ENCODE results near the gene DCC.

The DCC gene

DNA sequence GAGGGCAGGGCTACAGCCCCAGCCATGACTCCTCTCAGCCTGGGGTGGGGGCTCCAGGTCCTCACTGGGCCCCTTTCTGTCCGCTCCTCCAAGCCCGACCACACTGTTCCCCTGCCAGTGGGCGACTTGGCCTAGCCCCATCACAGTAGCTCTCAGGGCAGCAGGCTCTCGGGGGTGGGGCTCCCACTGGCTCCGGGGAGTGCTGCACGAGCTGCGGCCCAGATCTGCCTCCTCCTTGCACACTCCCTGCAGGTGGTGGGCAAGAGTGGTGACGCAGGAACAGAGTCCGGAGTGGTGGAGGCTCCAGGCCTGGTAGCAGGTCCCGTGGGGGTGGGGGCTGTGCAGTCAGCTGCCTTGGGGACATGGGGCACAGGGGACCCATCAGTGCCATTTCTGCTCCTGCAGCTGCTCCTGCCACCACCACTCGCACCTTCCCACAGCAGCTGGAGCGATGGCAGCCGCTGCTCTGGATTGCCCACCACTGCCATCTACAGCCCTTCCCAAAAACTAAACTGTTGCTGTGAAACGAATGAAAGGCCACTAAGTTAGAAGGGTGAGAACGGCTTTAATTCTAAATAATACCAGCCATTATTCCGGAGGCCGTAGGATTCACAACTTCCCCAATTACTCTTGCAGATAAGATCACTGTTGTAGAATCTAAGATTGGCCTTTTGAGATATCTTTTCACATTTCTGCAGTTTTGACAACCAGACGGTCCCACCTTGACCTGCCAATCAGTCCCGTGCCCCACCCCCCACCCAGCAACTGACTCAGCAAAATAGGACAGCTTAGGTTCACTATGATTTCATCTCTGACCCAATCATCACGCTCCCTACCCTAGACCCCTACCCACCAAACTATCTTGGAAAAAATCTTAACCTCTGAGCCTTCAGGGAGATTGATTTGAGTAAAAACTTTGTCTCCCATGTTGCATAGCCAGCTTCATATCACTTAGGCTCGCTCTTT, 530.2 kb downstream of the DCC start:
- Histone ChIP-seq H3K36me3 (ENCODE audit: insufficient read depth, low read length) (no peaks in the 10 kb centered on the region), H3K27ac (ENCODE audit: low read depth, low read length) (no peak overlapping the region), H3K9ac (ENCODE audit: low read depth, low read length) (no peak overlapping the region), H3K9me3 (ENCODE audit: insufficient read depth, low read depth, low read length) (no peaks in the 10 kb centered on the region), H3K4me1 (ENCODE audit: insufficient read depth, low read length) (no peaks in the 10 kb centered on the region), H3K4me3 (ENCODE audit: low read length) (no peak overlapping the region), H3K27me3 (ENCODE audit: insufficient read depth, low read length) (no peaks in the 10 kb centered on the region)
- 90% methylated on average over 19 of the region's 21 CpGs for WGBS

DNA sequence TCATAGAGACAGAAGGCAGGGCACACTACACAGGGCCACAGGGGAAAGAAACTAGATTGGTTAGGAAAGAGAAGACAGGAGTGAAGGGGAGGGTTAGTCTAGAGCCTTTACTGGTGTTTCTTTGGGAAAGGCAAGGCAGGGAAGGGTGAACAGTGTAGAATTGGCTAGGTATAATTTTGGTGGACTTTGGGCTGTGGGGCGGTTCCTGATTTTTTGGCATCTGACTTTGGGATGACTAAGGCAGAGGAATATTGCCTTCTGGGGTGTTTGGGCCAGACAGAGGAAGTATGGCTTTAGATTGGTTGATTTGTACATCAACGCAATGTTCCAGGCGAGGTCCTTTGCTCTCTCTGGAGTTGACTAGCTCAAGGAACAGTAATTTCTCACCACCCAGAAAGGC, 534.8 kb downstream of the DCC start:
- no peaks in the 10 kb centered on the region for H3K4me1 ChIP-seq (ENCODE audit: insufficient read depth, low read length)
- no peak overlapping the region for H3K4me3 ChIP-seq (ENCODE audit: low read length)
- H3K9ac ChIP-seq (ENCODE audit: low read depth, low read length) = no peak overlapping the region
- H3K9me3 ChIP-seq (ENCODE audit: insufficient read depth, low read depth, low read length) = no peaks in the 10 kb centered on the region
- 99% methylated on average over 3 of the region's 3 CpGs for WGBS
- no peaks in the 10 kb centered on the region for H3K36me3 ChIP-seq (ENCODE audit: insufficient read depth, low read length)
- H3K27me3 ChIP-seq (ENCODE audit: insufficient read depth, low read length) = no peaks in the 10 kb centered on the region
- H3K27ac ChIP-seq (ENCODE audit: low read depth, low read length) = no peak overlapping the region

DNA sequence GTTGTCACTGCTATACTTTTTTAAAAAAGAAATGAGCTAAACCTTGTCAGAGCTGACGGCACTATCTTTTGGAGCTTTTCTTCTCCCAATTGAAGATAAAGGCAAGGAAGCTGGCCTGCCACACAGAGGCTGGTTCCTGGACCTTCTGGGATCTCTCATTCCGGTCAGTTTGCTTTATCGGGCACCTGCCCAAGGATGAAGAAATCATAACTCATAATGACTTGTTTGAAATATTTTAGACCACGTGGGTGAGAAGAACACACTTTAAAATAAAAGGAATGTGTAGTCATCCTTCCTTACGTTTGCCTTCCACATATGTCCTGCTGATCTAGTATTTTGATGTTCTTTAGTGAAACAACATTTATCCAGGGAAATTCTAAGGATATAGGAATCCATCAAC, 535.7 kb downstream of the DCC start:
- Histone ChIP-seq H3K27me3 (ENCODE audit: insufficient read depth, low read length) (no peaks in the 10 kb centered on the region), H3K4me1 (ENCODE audit: insufficient read depth, low read length) (no peaks in the 10 kb centered on the region), H3K36me3 (ENCODE audit: insufficient read depth, low read length) (no peaks in the 10 kb centered on the region), H3K27ac (ENCODE audit: low read depth, low read length) (no peak overlapping the region), H3K9me3 (ENCODE audit: insufficient read depth, low read depth, low read length) (no peaks in the 10 kb centered on the region), H3K9ac (ENCODE audit: low read depth, low read length) (no peak overlapping the region), H3K4me3 (ENCODE audit: low read length) (no peak overlapping the region)
- 89% methylated on average over 4 of the region's 5 CpGs for WGBS

DNA sequence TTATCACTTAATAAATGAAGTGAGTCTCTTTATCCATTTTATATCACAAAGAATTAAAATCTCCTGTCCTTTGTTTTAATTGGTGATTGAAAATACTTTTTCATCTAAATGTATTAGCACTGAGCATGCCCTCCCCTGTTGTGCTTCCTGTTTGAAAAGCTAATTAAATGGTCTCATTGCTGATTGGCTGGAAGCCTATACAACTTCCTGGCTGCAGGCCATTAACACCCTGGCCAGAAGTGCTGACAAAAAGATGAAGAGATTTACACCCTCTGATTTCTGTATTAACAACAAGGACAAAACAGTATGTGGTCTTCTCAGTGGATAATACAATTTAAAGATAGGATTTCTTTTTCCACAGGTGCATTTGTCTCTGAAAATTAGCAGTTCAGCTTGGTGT, 548.0 kb downstream of the DCC start:
- no peaks in the 10 kb centered on the region for H3K27me3 ChIP-seq (ENCODE audit: insufficient read depth, low read length)
- no peaks in the 10 kb centered on the region for H3K9me3 ChIP-seq (ENCODE audit: insufficient read depth, low read depth, low read length)
- H3K9ac ChIP-seq (ENCODE audit: low read depth, low read length) = no peak overlapping the region
- no peak overlapping the region for H3K4me3 ChIP-seq (ENCODE audit: low read length)
- no peaks in the 10 kb centered on the region for H3K36me3 ChIP-seq (ENCODE audit: insufficient read depth, low read length)
- no peaks in the 10 kb centered on the region for H3K4me1 ChIP-seq (ENCODE audit: insufficient read depth, low read length)
- no peak overlapping the region for H3K27ac ChIP-seq (ENCODE audit: low read depth, low read length)

DNA sequence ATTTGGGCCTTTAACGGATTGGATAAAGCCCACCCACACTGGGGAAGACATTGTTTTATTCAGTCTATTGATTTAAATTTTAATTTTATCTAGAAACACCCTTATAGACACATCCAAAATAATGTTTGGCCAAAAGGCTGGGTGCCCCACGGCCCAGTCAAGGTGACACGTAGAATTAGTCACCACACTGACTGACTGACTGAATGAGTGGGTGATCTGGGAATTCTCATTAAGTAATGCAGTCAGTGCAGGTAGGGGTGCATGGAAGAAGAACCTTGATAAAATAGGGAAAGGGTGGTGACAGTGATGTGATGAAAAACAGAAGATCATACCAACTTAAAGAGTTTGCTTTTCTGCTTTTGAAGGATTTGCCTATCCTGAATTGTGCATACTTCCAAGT, 554.8 kb downstream of the DCC start:
- no peaks in the 10 kb centered on the region for H3K36me3 ChIP-seq (ENCODE audit: insufficient read depth, low read length)
- H3K27me3 ChIP-seq (ENCODE audit: insufficient read depth, low read length) = no peaks in the 10 kb centered on the region
- H3K4me3 ChIP-seq (ENCODE audit: low read length) = no peak overlapping the region
- H3K9me3 ChIP-seq (ENCODE audit: insufficient read depth, low read depth, low read length) = no peaks in the 10 kb centered on the region
- no peak overlapping the region for H3K27ac ChIP-seq (ENCODE audit: low read depth, low read length)
- no peaks in the 10 kb centered on the region for H3K4me1 ChIP-seq (ENCODE audit: insufficient read depth, low read length)
- H3K9ac ChIP-seq (ENCODE audit: low read depth, low read length) = no peak overlapping the region
- WGBS = 92% methylated on average over 2 of the region's 3 CpGs

DNA sequence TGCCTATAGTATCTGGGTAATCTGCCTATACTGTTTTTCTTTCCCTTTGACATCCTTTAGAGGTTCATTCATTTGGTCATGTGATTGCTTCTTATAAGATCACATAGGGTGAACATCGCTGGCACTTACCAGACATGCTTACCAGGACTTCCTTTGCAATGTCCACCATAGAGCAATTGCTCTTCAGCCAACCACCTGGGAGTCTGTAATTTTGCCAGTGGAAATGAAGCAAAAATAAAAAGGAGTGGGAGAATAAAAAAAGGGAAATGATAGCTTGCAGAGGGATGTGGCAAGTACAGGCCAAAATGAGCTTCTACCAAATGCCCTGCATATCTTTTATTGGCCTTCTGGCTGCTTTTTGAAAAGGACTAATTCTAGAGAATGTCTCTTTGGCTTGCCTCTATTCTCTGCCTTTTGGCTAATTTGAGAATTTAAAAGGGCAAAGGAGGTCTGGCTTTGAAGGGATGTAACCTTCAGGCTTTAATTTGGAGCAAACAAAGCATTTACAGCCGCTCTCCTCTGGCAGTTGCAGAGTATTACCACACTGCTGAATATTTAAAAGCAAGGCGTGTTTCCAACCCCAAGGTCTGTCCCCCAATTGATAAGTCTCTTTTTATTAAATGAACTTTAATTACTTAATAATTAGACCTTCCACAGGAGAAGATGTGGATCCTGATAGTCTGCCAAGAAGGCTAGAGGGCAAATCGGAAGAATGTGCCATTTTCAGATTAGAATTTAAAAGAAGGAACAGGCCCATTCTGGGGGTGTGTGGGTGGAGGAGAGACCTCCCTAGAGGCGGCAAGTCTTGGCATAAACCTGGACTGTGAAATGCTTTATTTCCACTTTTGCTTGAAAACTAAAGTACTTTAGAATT, 557.9 kb downstream of the DCC start:
- Histone ChIP-seq H3K36me3 (ENCODE audit: insufficient read depth, low read length) (no peaks in the 10 kb centered on the region), H3K9me3 (ENCODE audit: insufficient read depth, low read depth, low read length) (no peaks in the 10 kb centered on the region), H3K27me3 (ENCODE audit: insufficient read depth, low read length) (no peaks in the 10 kb centered on the region), H3K27ac (ENCODE audit: low read depth, low read length) (no peak overlapping the region), H3K9ac (ENCODE audit: low read depth, low read length) (no peak overlapping the region), H3K4me3 (ENCODE audit: low read length) (no peak overlapping the region), H3K4me1 (ENCODE audit: insufficient read depth, low read length) (no peaks in the 10 kb centered on the region)
- WGBS = 92% methylated on average over 5 of the region's 5 CpGs

DNA sequence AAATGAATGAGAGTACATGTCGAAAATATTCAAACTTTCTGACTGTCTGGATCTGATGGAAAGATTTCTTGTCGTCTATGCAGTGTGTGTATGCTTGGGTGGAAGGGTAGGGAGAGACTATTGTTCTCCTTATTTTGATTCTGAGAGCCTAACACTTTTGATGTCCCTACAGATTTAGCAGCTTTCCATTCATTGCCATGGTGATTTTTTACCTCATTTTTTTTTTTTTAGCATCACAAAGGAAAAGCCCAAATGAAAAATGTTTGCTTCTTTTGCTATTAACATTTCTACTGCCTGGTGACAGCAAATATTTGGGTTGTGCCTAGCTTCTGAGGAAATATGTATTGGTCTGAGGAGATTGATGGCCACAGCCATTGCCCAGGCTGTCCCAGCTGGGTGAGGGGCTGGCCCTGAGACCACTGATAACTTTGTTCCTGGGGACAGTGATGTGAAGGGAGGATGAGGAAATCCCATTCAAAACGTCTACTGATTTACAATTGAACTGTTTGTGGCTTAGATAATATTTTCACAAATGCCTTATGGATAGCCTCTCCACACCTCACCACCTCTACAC, 558.6 kb downstream of the DCC start:
- no peak overlapping the region for H3K27ac ChIP-seq (ENCODE audit: low read depth, low read length)
- no peaks in the 10 kb centered on the region for H3K4me1 ChIP-seq (ENCODE audit: insufficient read depth, low read length)
- no peak overlapping the region for H3K9ac ChIP-seq (ENCODE audit: low read depth, low read length)
- H3K27me3 ChIP-seq (ENCODE audit: insufficient read depth, low read length) = no peaks in the 10 kb centered on the region
- H3K36me3 ChIP-seq (ENCODE audit: insufficient read depth, low read length) = no peaks in the 10 kb centered on the region
- H3K9me3 ChIP-seq (ENCODE audit: insufficient read depth, low read depth, low read length) = no peaks in the 10 kb centered on the region
- no peak overlapping the region for H3K4me3 ChIP-seq (ENCODE audit: low read length)
- WGBS = 82% methylated on average over 3 of the region's 3 CpGs

DNA sequence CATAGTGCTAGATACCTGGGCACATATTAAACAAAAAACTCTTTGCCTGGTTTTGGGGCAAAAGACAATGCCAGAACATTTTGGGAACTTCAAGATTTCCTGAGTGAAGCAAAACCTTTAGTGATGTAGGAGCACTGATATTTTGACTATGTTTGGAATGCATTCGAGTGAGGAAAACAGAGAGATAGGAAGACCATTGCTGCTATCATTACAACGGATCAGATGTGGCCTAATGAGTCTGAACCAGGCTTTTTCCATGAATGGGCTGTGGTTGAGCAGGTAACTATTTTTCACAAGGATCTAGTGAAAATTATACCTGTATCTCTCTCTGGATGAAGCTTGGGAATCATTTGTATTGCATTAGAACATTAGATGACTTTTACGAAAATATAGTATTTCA, 562.2 kb downstream of the DCC start:
- Histone ChIP-seq H3K4me1 (ENCODE audit: insufficient read depth, low read length) (no peaks in the 10 kb centered on the region), H3K9ac (ENCODE audit: low read depth, low read length) (no peak overlapping the region)
- 83% methylated on average over 2 of the region's 3 CpGs for whole genome bisulfite sequencing

DNA sequence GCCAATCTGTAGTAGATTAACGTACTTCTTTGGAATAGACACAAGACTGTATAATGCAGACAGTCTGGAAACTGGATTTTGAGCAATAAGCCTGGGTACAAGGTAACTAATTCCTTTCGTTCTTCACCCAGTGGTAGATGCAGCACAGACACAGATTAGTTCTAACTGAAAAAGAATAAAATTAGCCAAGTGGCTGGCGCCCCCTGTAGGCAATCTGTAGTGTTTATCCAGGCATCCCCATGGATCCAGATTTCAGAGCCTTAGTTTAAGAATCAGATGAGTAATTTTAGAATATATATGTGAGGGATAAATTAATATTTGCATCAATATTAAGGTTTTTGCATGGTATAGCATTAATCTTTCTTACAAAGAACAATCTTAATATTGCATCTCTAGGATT, 563.9 kb downstream of the DCC start:
- WGBS = 36% methylated on average over 3 of the region's 3 CpGs
- no peaks in the 10 kb centered on the region for H3K4me1 ChIP-seq (ENCODE audit: insufficient read depth, low read length)
- H3K36me3 ChIP-seq (ENCODE audit: insufficient read depth, low read length) = no peaks in the 10 kb centered on the region
- no peak overlapping the region for H3K27ac ChIP-seq (ENCODE audit: low read depth, low read length)
- no peaks in the 10 kb centered on the region for H3K9me3 ChIP-seq (ENCODE audit: insufficient read depth, low read depth, low read length)
- H3K27me3 ChIP-seq (ENCODE audit: insufficient read depth, low read length) = no peaks in the 10 kb centered on the region
- no peak overlapping the region for H3K4me3 ChIP-seq (ENCODE audit: low read length)
- no peak overlapping the region for H3K9ac ChIP-seq (ENCODE audit: low read depth, low read length)

More for the DNA sequence above, 562.2 kb downstream of the DCC start:
- H3K9me3 ChIP-seq (ENCODE audit: insufficient read depth, low read depth, low read length) = no peaks in the 10 kb centered on the region
- no peak overlapping the region for H3K4me3 ChIP-seq (ENCODE audit: low read length)
- no peaks in the 10 kb centered on the region for H3K36me3 ChIP-seq (ENCODE audit: insufficient read depth, low read length)
- no peaks in the 10 kb centered on the region for H3K27me3 ChIP-seq (ENCODE audit: insufficient read depth, low read length)
- H3K27ac ChIP-seq (ENCODE audit: low read depth, low read length) = no peak overlapping the region

DNA sequence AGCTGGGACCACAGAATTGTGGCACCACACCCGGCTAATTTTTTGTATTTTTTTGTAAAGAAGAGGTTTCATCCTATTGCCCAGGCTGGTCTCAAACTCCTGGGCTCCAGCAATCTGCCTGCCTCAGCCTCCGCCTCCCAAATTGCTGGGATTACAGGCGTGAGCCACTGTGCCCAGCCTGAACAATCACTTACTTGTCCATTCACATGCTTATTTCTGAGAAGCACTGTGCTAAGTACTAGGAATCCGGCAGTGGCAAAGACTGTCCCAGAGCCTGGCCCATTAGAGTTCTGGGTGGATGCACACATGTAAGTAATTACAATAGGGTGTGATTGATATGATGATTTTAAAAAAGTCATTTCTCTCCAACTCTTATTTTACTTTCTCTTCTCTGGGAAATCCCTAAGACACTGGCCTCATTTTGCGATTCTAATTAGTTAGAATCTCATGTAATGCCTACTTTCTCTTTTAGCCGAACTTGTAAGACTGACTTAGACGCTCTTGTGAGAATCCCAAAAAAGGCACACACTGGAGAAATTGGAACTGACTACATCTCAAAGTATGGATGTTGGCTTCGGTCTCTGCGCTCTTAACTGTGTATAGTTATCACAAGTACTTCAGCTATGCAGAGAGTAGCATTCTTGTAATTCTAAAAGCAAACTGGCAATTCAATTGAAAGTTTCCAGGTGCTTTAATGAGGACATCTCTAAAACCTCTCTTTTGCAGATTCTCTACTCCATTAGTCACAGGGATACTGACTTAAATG, 567.7 kb downstream of the DCC start:
- no peaks in the 10 kb centered on the region for H3K27me3 ChIP-seq (ENCODE audit: insufficient read depth, low read length)
- H3K4me1 ChIP-seq (ENCODE audit: insufficient read depth, low read length) = no peaks in the 10 kb centered on the region
- no peaks in the 10 kb centered on the region for H3K9me3 ChIP-seq (ENCODE audit: insufficient read depth, low read depth, low read length)
- no peak overlapping the region for H3K27ac ChIP-seq (ENCODE audit: low read depth, low read length)
- WGBS = 93% methylated on average over 9 of the region's 9 CpGs
- H3K4me3 ChIP-seq (ENCODE audit: low read length) = no peak overlapping the region
- no peaks in the 10 kb centered on the region for H3K36me3 ChIP-seq (ENCODE audit: insufficient read depth, low read length)
- no peak overlapping the region for H3K9ac ChIP-seq (ENCODE audit: low read depth, low read length)

Data from HUES64 (cell line).